HEK293 (cell line): ENCODE results near the gene SCTR.
A peak's percentile ranks its signal among the peaks of the same experiment; 100 is the strongest.

Experiments
- FEZF1 ChIP-seq: fragments of 450-650 bp; formaldehyde crosslinking; IDR thresholded peaks from 2 replicates; pipeline ENCODE4 v1.5.1; 2016; ENCODE audit warnings: missing biosample characterization, missing genetic modification characterization
- KLF1 ChIP-seq: fragments of 450-650 bp; formaldehyde crosslinking; IDR thresholded peaks from 2 replicates; pipeline ENCODE4 v1.5.1; 2016; ENCODE audit warnings: missing biosample characterization, missing genetic modification characterization
- KLF16 ChIP-seq: fragments of 450-650 bp; formaldehyde crosslinking; IDR thresholded peaks from 2 replicates; pipeline ENCODE4 v1.5.1; 2017; ENCODE audit warnings: missing biosample characterization, missing genetic modification characterization
- OVOL3 ChIP-seq: fragments of 450-650 bp; formaldehyde crosslinking; IDR thresholded peaks from 2 replicates; pipeline ENCODE4 v1.5.1; 2016; ENCODE audit warnings: missing biosample characterization, missing genetic modification characterization
- PRDM4 ChIP-seq: fragments of 450-650 bp; formaldehyde crosslinking; IDR thresholded peaks from 2 replicates; pipeline ENCODE4 v1.5.1; 2017; ENCODE audit warnings: missing biosample characterization, missing genetic modification characterization
- ZBTB10 ChIP-seq: fragments of 450-650 bp; formaldehyde crosslinking; IDR thresholded peaks from 2 replicates; pipeline ENCODE4 v1.5.1; 2016; ENCODE audit warnings: missing biosample characterization, missing genetic modification characterization
- ZBTB11 ChIP-seq: fragments of 450-650 bp; formaldehyde crosslinking; conservative IDR thresholded peaks from 2 replicates; pipeline ENCODE4 v1.5.1; 2016; ENCODE audit warnings: low read depth, missing biosample characterization, missing genetic modification characterization
- ZEB2 ChIP-seq: fragments of 450-650 bp; formaldehyde crosslinking; IDR thresholded peaks from 2 replicates; pipeline ENCODE4 v1.5.1; 2016; ENCODE audit warnings: missing biosample characterization, missing genetic modification characterization
- ZNF112 ChIP-seq: fragments of 450-650 bp; formaldehyde crosslinking; IDR thresholded peaks from 2 replicates; pipeline ENCODE4 v1.5.0; 2017; ENCODE audit warnings: missing biosample characterization, missing genetic modification characterization
- ZNF121 ChIP-seq: fragments of 450-650 bp; formaldehyde crosslinking; IDR thresholded peaks from 2 replicates; pipeline ENCODE4 v1.5.1; 2016; ENCODE audit warnings: missing biosample characterization, missing genetic modification characterization
- ZNF133 ChIP-seq: fragments of 450-650 bp; formaldehyde crosslinking; IDR thresholded peaks from 2 replicates; pipeline ENCODE4 v1.5.1; 2016; ENCODE audit warnings: missing biosample characterization, missing genetic modification characterization
- ZNF175 ChIP-seq: fragments of 450-650 bp; formaldehyde crosslinking; IDR thresholded peaks from 2 replicates; pipeline ENCODE4 v1.5.1; 2016; ENCODE audit warnings: missing biosample characterization, missing genetic modification characterization
- ZNF223 ChIP-seq: fragments of 450-650 bp; formaldehyde crosslinking; IDR thresholded peaks from 2 replicates; pipeline ENCODE4 v1.5.1; 2016; ENCODE audit warnings: missing biosample characterization, missing genetic modification characterization
- ZNF24 ChIP-seq: fragments of 450-650 bp; formaldehyde crosslinking; IDR thresholded peaks from 2 replicates; pipeline ENCODE4 v1.5.1; 2016; ENCODE audit warnings: missing biosample characterization, missing genetic modification characterization
- ZNF341 ChIP-seq: fragments of 450-650 bp; formaldehyde crosslinking; IDR thresholded peaks from 2 replicates; pipeline ENCODE4; 2016; ENCODE audit warnings: low read depth, missing biosample characterization, missing genetic modification characterization
- ZNF362 ChIP-seq: fragments of 450-650 bp; formaldehyde crosslinking; IDR thresholded peaks from 2 replicates; pipeline ENCODE4 v1.5.1; 2016; ENCODE audit warnings: missing biosample characterization, missing genetic modification characterization
- ZNF449 ChIP-seq: fragments of 450-650 bp; formaldehyde crosslinking; IDR thresholded peaks from 2 replicates; pipeline ENCODE4 v1.5.1; 2017; ENCODE audit warnings: missing biosample characterization, mild to moderate bottlenecking, missing genetic modification characterization, moderate library complexity
- ZNF473 ChIP-seq: fragments of 450-650 bp; formaldehyde crosslinking; IDR thresholded peaks from 2 replicates; pipeline ENCODE4 v1.5.1; 2017; ENCODE audit warnings: missing biosample characterization, missing genetic modification characterization
- ZNF513 ChIP-seq: fragments of 450-650 bp; IDR thresholded peaks from 2 replicates; pipeline ENCODE4 v1.5.1; 2018; ENCODE audit warnings: missing biosample characterization, missing genetic modification characterization
- ZNF580 ChIP-seq: fragments of 450-650 bp; formaldehyde crosslinking; IDR thresholded peaks from 2 replicates; pipeline ENCODE4 v1.5.1; 2016; ENCODE audit warnings: missing biosample characterization, missing genetic modification characterization
- ZNF704 ChIP-seq: fragments of 450-650 bp; formaldehyde crosslinking; IDR thresholded peaks from 2 replicates; pipeline ENCODE4 v1.5.1; 2016; ENCODE audit warnings: missing biosample characterization, missing genetic modification characterization
- ZNF837 ChIP-seq: fragments of 450-650 bp; formaldehyde crosslinking; IDR thresholded peaks from 2 replicates; pipeline ENCODE4 v1.5.1; 2016; ENCODE audit warnings: missing biosample characterization, missing genetic modification characterization
- ZSCAN5A ChIP-seq: fragments of 450-650 bp; formaldehyde crosslinking; IDR thresholded peaks from 2 replicates; pipeline ENCODE4 v1.5.1; 2016; ENCODE audit warnings: missing biosample characterization, missing genetic modification characterization

Gene SCTR

GRCh38 chr2:119544075-119544938 is 20.0 kb upstream of the SCTR start, which contains the start of gene CFAP221 (continued):
- no peak for TF ChIP-seq ZNF175 (tag by site-specific recombination)
- TF ChIP-seq ZNF449 (tag by site-specific recombination): no peak
- no peak for TF ChIP-seq ZNF133 (tag by site-specific recombination)
- no peak for TF ChIP-seq OVOL3
- TF ChIP-seq ZBTB10 (tag by site-specific recombination): no peak
- TF ChIP-seq ZEB2 (tag by site-specific recombination): no peak
- no peak for TF ChIP-seq ZNF837 (tag by site-specific recombination)
- no peak for TF ChIP-seq ZNF704 (tag by site-specific recombination)
- no peak for TF ChIP-seq PRDM4 (tag by site-specific recombination)
- TF ChIP-seq ZNF580: no peak
- TF ChIP-seq ZNF223 (tag by site-specific recombination): no peak
- no peak for TF ChIP-seq ZSCAN5A (tag by site-specific recombination)
- TF ChIP-seq FEZF1 (tag by site-specific recombination): no peak
- no peak for TF ChIP-seq ZNF24 (tag by site-specific recombination)
- no peak for TF ChIP-seq ZNF513
- no peak for TF ChIP-seq ZNF121 (tag by site-specific recombination)
- no peak for TF ChIP-seq ZNF341 (tag by site-specific recombination)
- TF ChIP-seq ZBTB11 (tag by site-specific recombination): no peak
- TF ChIP-seq ZNF112 (tag by site-specific recombination): no peak
- TF ChIP-seq KLF16: peak; percentile 47
- TF ChIP-seq KLF1 (tag by site-specific recombination): 0 out of 2 replicates have a peak, but pooled peaks have one; percentile 4
- TF ChIP-seq ZNF362: no peak
- no peak for TF ChIP-seq ZNF473
